HG03342 (cell line): Measurements from ENCODE around the gene ZNF688.
"Not testable (repeated sequence)": the region's sequence is repeated elsewhere in the genome, so short reads cannot be mapped to it uniquely, and the experiment has no call there.

Source experiments
- ATAC-seq: cut with Tn5 transposase; IDR thresholded peaks from one replicate; pipeline ENCODE4 v1.9.1; 2021; ENCODE audit warnings: mild to moderate bottlenecking, moderate library complexity; ENCODE audit not compliant: unreplicated experiment

ZNF688 gene

DNA sequence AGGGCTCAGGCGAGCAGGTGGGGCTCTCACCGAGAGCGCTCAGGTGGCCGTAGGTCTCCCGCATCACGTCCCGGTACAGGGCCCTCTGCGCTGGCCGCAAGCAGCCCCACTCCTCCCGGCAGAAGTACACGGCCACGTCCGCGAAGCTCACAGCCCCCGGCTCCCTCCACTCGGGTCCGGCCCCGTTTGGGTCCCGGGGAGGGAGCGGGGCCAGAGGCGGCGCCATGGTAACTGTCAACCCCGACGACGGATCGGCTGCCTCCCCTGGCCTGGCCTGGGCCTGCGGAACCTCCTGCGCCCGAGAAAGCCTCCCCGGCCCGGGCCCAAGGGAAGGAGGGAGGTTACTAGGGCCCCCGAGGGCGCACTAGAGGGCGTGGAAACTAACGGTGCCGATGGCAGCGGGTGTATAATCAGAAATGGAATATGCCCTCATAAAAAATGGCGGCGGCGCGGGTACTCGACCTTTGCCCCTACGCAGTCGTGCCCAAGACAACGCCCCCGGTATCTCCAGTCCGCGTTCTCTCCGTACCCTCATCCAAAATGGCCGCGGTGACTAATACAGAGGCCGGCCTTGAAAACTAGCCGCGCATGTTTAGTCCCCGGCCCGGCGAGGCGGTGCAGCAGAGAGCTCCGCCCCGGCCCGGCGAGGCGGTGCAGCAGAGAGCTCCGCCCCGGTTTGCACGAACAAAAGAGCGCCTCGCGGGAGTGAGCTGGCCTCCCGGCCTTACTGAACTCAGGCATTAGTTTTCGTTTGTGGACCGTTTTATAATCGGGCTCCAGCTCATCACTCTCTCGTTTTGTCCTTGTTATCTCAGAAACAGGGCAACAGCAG is 13.3 kb downstream of the ZNF688 start, which contains the start of gene ZNF764:
Gene ZNF764, minus strand, starts transcription at position 418 of the 832 bp plus-strand sequence. Its CDS starts 192 bp downstream, at position 226.
- ATAC-seq = peak; percentile 86

GRCh38 chr16:30557707-30557956 is 13.9 kb downstream of the ZNF688 start:
- peak; percentile 7 for ATAC-seq

- ATAC-seq = no peak
Observed at GRCh38 chr16:30556125-30556473, 15.4 kb downstream of the ZNF688 start.

DNA sequence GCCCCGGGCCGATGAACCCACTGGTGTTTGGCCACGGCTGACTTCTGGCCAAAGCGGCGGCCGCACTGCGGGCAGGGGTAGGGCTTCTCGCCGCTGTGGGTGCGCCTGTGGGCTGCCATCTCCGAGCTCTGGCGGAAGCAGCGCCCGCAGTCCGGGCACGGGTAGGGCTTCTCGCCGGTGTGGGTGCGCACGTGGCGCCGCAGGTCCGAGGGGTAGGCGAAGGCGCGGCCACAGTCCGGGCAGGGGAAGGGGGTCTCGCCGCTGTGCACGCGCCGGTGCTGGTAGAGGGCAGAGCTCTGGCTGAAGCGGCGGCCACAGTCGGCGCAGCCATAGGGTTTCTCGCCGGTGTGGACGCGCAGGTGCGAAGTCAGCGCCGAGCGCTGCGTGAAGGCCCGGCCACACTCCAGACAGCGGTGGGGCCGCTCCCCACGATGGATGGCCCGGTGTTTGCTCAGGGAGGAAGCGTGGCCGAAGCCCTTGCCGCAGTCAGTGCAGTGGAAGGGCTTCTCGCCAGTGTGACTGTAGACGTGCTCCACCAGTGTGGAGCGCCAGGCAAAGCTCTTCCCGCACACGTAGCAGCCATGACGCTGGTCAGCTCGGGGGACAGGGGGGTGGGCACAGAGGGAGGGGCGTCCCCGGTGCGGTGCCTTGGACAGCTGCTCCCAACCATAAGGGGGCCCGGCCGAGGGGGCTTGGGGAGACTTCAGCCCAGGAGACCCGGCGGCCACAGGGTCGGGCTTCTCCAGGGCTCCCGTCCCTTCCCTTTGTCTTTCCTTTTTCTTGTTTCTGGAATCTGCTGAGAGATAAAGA is 16.0 kb downstream of the ZNF688 start:
- ATAC-seq = no peak

GRCh38 chr16:30554557-30555314 is 16.8 kb downstream of the ZNF688 start:
- no peak for ATAC-seq

DNA sequence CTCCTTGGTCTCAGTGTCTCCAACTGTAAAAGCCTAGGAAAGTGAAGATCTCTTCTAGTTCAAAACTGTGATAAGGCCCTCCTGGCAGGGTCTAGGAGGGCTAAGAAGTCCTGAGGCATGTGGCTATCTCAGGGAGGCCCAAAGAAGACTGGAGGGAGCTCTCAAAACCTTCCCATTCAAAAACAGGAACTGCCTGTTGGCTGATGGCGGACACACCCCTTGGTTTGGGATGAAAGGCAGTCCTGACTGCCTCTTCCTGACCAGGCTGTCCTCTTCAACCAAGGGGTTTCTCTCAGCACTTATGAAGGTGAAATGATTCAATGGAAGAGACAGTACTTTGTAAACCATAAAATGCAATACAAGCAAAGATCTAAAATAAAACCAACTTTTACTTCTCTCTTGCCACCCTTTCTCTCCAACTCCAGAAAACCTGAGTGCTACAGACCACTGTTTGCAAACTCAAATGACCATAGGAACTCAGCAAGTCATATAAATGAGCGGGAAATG is 18.1 kb downstream of the ZNF688 start:
- ATAC-seq = no peak

DNA sequence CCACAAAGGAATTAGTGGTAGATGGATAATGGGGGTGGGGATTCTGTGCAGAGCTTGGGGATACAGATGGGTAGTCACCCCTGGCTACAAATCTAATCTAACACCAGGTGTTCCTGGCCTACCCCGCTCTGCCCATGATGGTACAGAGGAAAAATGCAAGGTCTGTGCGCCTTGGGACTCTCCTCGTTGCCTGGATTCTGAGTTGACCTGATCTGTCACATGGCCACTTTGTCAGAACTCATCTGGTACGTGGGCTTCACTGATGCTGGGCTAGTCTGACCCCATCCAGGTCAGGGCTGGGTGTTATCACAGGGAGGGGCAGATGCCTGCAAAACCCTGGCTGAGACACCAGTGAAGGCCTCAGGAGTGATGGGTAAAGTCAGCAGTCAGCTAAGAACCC is 18.6 kb downstream of the ZNF688 start:
- no peak for ATAC-seq

- no peak for ATAC-seq
Observed at GRCh38 chr16:30551781-30552180, 19.7 kb downstream of the ZNF688 start.

DNA sequence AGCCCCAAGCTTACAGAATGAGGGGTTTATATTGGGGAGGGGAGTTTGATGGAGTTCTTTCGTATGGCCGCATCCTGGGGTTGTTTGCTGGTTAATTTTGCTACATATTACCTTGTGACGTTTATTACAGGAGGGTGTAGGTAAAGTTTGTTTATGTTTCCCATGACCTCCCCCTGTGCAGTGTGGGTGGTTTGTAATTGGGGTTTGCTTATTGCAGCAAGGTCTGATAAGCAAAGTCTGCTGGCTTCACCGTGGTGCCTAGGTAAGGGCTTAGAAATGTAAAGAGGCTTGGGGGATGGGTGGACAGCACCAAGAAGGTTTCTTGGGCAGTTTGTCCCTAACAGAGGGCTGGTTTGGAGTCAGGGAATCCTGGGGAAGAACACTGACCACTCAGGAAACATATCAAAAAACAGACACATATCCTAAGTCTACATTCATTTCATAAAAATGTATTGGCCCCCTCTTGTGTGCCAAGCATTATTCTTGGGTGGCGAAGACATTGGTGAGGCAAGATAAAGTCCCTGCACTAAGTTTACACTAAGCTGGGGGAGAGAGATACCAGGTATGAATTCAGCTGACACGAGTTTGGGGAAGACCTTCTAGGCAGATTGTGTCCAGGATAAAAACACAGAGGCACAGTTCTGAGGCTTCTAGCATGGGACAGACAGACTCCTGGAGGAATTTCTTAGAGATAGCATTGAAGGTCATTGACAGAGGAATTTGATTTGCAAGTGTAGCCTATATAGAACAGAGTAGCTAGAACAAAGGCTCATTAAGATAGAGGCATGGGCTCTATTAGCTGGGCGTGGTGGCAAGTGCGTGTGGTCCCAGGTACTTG is 22.9 kb downstream of the ZNF688 start:
- ATAC-seq = no peak

DNA sequence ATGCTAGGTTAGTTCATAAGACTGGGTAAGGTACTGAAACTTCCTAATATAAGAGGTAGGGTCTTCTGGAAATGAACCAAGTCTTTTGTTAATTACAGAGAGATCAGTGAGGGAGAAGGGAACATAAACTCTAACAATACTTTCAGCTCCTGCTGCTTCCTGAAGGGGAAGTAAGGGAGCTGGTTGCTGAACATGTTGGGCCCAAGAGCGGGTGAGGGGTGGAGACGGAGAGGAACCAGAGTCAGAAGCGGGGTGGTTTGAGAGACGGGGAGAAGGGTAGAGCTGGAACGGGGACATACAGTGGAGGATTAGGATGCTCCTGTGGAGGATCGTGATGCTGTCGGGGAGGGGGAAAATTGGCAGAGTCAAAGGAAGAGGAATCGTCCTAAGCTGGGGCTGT is 25.4 kb downstream of the ZNF688 start:
- ATAC-seq = no peak

DNA sequence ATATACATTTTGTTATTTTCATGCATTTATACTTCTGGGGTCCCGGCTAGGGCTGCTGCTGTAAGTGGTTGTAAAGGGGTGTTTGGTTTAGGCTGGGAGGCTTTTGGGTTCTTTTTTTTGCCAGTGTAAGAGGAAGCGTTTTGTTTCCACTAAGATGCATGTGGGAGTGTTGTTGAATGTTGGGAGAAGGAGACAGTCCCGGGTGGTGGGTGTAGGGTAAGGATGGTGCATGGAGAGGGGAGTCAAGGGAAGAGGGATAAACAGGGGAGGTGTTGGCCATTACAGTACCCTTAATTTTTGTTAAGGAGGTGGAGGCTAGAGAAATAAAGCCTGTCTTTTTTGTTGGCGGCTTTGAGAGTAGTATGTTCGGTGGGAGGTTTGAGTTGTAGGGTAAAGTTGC is 28.4 kb downstream of the ZNF688 start:
- ATAC-seq = no peak

DNA sequence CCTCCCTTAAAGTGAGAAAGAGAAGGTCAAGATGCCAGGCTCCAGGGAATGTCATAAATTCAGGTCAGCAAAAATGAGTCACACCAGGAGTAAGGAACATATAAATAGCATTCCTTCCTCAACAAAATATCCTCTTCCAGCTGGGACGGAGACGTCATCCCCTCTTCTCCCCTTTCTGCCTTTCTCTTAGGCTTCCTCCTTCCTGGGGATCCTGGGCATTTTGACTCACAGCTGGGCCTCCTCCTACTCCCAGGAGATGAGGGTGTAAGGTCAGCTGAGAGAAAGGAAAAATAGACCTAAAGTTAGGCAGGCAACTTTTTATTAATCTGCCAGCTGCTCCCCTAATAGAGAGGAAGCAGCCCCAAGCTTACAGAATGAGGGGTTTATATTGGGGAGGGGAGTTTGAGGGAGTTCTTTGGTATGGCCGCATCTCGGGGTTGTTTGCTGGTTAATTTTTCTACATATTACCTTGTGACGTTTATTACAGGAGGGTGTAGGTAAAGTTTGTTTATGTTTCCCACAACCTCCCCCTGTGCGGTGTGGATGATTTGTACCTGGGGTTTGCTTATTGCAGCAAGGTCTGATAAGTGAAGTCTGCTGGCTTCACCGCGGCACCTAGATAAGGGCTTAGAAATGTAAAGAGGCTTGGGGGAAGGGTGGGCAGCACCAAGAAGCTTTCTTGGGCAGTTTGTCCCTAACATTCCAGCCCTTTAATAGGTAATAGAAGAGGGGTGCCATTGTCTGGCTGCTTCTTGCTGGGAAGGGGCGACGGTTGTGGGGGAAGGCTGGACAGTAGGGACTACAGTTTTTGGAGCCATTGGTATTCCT is 29.8 kb downstream of the ZNF688 start:
- ATAC-seq = no peak

- not testable (repeated sequence) for ATAC-seq
Observed at GRCh38 chr16:30540916-30541464, 30.5 kb downstream of the ZNF688 start.

DNA sequence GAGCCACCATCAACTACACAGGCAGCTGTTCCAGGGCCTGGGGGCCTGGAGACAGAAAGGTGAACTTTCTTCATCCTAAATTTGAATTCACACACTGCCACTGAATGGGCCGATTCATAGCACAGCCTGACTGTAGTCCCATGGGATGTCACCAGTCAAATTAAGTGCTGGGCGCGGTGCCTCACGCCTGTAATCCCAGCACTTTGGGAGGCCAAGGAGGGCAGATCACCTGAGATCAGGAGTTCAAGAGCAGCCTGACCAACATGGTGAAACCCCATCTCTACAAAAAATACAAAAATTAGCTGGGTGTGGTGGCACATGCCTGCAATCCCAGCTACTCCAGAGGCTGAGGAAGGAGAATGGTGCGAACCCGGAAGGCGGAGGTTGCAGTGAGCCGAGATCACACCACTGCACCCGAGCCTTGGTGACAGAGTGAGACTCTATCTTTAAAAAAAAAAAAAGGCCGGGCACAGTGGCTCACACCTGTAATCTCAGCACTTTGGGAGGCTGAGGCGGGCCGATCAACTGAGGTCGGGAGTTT is 31.5 kb downstream of the ZNF688 start:
- ATAC-seq = not testable (repeated sequence)

DNA sequence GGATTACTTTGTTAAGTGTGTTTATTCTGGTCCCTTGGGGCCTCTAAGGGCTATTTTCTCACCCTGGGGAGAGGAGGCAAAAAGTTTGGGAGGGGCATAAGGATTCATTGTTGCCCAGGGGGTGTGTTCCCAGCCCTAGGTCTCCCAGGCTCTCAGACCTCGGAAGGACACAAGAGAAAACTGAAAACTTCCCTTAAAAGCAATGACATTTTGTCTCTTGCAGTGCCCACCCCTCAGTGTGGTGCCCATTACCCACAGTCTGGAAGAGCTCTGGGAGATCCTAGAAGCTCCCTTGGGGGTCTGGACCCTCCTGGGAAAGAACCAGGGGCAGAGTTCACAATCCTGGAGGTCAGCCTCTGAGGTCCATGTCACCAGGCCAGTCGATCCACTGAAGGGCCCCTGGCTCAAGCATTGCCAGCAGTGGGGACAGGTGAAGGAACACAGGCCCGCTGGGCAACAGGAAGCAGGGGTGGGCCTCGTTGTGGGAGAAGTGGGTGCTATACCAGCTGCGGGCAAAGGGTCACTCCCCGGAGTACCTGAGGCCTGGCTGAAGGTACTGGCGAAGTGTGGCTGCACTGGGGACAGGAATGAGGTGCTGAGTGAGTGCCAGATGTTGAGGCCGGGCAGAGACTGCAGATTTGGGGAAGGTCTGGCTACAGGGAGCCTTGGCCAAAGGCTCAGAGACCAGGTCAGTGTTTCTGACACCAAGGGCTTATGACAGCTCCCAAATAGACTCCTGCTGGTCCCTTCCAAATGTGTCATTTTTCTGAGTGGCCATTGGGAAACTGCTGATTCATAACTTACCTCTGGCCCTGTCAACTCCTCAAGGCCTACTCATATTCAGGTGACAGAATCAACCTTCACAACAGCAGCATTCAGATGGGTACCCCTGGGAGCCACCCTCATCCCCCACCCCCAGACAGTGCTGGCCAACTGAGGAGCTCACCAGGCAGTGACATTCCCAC is 32.2 kb downstream of the ZNF688 start:
- ATAC-seq = no peak

GRCh38 chr16:30536391-30537024 is 35.0 kb downstream of the ZNF688 start:
- ATAC-seq = not testable (repeated sequence)

- ATAC-seq = no peak
Observed at GRCh38 chr16:30535777-30536190, 35.7 kb downstream of the ZNF688 start.
